ENCODE measurements around the gene MYO1A.

DNA sequence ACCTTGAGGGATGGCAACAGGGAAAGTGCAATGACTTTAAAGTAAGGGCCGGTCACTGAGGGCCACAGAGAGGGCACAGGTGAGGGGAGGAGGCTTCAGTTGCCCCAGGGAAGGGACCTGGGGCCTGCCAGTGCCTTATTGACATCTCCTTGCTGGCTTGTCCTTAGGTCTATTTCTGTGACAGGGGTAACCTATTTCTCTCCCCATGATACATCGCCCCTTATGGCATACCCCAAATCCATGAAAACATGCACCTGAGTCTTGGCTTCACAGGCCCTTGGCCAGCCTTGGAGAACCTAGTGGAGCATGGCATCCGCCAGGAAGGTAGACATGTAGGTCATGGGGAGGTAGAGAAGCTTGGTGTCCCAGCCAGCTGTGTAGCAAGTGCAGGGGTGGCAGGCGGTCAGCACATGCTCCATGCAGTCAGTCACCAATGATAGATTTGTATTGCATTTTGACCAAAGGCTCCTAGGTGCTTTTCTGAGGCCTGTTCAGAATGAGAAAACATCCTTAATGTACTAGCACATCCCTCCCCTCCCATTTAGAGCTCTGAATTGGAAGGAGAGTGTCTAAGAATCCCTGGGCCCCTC lies 68.9 kb downstream of the MYO1A start:
- TF ChIP-seq, protein P1, sequence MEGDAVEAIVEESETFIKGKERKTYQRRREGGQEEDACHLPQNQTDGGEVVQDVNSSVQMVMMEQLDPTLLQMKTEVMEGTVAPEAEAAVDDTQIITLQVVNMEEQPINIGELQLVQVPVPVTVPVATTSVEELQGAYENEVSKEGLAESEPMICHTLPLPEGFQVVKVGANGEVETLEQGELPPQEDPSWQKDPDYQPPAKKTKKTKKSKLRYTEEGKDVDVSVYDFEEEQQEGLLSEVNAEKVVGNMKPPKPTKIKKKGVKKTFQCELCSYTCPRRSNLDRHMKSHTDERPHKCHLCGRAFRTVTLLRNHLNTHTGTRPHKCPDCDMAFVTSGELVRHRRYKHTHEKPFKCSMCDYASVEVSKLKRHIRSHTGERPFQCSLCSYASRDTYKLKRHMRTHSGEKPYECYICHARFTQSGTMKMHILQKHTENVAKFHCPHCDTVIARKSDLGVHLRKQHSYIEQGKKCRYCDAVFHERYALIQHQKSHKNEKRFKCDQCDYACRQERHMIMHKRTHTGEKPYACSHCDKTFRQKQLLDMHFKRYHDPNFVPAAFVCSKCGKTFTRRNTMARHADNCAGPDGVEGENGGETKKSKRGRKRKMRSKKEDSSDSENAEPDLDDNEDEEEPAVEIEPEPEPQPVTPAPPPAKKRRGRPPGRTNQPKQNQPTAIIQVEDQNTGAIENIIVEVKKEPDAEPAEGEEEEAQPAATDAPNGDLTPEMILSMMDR (IDR thresholded peaks at IDR 0.05; ENCODE audit: low read depth, low read length) = no peak
- no peak for TF ChIP-seq EZH2phosphoT487 (IDR thresholded peaks at IDR 0.05; ENCODE audit: low read depth)
